Body of pancreas (tissue), 4 donors: ENCODE results near the gene TRAF1. TPM values are rescaled to one million over a fixed set of nuclear protein-coding genes. Genes with fewer than 3 reads are reported as not detected.

Source experiments
- ATAC-seq: fragments of 150-250 bp; one replicate; pipeline ENCODE4 v1.9.1; 2016
- DNase-seq, 4 donors: peaks; one replicate each; pipeline ENCODE4 v3.0.0-alpha.2; 2019
- H3K27ac ChIP-seq, 4 donors: fragments of 200-600 bp; sonication (generic); 1 replicate in 3 of 4; 2 replicates in 1 of 4; pipeline versions ENCODE4 v1.5.1 to v1.6.1; 2016 to 2019; ENCODE audit warnings: mild to moderate bottlenecking in 1 of 4, mixed read lengths in 1 of 4, moderate library complexity in 1 of 4
- H3K27me3 ChIP-seq, 2 donors: fragments of 200-600 bp; sonication (generic); one replicate each; pipeline ENCODE4 v1.6.0; 2016; ENCODE audit warnings: mild to moderate bottlenecking in 1 of 2
- H3K36me3 ChIP-seq, 2 donors: fragments of 200-600 bp; sonication (generic); replicated peaks in 1 of 2; 2 replicates each; pipeline ENCODE4 v1.5.1; 2016; ENCODE audit warnings: low read depth in 2 of 2; ENCODE audit not compliant: insufficient read depth in 1 of 2
- H3K4me1 ChIP-seq: fragments of 200-600 bp; sonication (generic); one replicate; pipeline ENCODE4 v1.6.0; 2016
- H3K4me3 ChIP-seq, 2 donors: fragments of 200-600 bp; sonication (generic); 1 replicate in 1 of 2; 2 replicates in 1 of 2; pipeline ENCODE4 v1.5.1; 2016 to 2019
- H3K9me3 ChIP-seq, 3 donors: fragments of 200-600 bp; sonication (generic); 1 replicate in 2 of 3; 2 replicates in 1 of 3; pipeline ENCODE4 v1.5.1; 2016
- POLR2A ChIP-seq, 3 donors: fragments of 450-650 bp; IDR thresholded peaks; one replicate each; pipeline ENCODE4 v1.6.1; 2016; ENCODE audit warnings: antibody characterized with exemption in 3 of 3, mild to moderate bottlenecking in 2 of 3
- WGBS, 2 donors: methylation state at CpG; one replicate each; pipeline ENCODE4 v1.1.5; 2017; 5-methylcytosine and 5-hydroxymethylcytosine counted together
- intact Hi-C: fragments of 100-400 bp; cut with DNase I; formaldehyde crosslinking; loops from one replicate; pipeline ENCODE4 v1.15.1; 2023
- total RNA-seq, 2 donors: library from RNA; depleted of rRNA; stranded (reverse); fragments of >200 nt; gene quantifications; one replicate each; pipeline ENCODE4 v1.1.0, GENCODE V29; 2016
- TF ChIP-seq, protein P1 (sequence below), 7 experiments: fragments of 450-650 bp in 4 of 7; fragments of 200-600 bp in 3 of 7; sonication (generic) in 3 of 7; IDR thresholded peaks; one replicate each; pipeline ENCODE4 v1.5.1; 2016 to 2019; ENCODE audit warnings: antibody characterized with exemption in 7 of 7

Gene TRAF1
- total RNA-seq, 2 donors from 2014 or later, result 4.4 to 8.2 TPM

DNA sequence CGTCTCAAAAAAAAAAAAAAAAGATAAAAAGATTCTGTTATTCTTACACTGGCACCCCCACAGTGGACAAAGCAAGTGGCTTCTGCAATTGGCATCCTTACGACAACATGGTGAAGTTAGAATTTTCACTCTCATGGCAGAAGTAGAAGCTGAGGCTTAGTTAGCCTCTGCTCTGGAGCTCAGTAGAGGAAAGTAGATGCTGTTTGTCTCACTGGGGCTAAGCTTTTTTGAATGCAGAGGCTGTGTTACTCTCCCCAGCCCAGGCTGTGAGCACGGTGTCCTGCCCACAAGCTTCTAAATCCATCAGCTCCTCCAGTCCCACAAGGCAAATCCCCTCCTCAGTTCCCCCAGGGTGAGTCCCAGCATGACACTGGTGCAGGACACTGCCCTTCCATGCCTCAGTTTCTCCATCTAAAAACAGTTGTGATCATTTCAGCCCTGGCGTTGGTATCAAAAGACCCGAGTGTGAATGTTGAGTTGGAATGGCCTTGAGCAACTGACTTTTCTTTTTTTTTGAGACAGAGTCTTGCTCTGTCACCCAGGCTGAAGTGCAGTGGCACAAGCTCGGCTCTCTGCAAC lies 27.0 kb downstream of the TRAF1 start:
- ATAC-seq (no peak), DNase-seq (no peak)
- Histone ChIP-seq H3K36me3 (no peaks in the 10 kb centered on the region), H3K4me1 (peaks cover 5% of the 10 kb centered on the region), H3K4me3 (no peak overlapping the region), H3K9me3 (no peaks in the 10 kb centered on the region), H3K27ac (no peak overlapping the region), H3K27me3 (no peaks in the 10 kb centered on the region)
- intact Hi-C loops, result no loop called here
- no peak for TF ChIP-seq POLR2A (IDR thresholded peaks at IDR 0.05)
- TF ChIP-seq, protein P1, sequence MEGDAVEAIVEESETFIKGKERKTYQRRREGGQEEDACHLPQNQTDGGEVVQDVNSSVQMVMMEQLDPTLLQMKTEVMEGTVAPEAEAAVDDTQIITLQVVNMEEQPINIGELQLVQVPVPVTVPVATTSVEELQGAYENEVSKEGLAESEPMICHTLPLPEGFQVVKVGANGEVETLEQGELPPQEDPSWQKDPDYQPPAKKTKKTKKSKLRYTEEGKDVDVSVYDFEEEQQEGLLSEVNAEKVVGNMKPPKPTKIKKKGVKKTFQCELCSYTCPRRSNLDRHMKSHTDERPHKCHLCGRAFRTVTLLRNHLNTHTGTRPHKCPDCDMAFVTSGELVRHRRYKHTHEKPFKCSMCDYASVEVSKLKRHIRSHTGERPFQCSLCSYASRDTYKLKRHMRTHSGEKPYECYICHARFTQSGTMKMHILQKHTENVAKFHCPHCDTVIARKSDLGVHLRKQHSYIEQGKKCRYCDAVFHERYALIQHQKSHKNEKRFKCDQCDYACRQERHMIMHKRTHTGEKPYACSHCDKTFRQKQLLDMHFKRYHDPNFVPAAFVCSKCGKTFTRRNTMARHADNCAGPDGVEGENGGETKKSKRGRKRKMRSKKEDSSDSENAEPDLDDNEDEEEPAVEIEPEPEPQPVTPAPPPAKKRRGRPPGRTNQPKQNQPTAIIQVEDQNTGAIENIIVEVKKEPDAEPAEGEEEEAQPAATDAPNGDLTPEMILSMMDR (IDR thresholded peaks at IDR 0.05), result no peak
- WGBS, 2 donors, result 69 to 84% methylated on average over 6 of the region's 6 CpGs

DNA sequence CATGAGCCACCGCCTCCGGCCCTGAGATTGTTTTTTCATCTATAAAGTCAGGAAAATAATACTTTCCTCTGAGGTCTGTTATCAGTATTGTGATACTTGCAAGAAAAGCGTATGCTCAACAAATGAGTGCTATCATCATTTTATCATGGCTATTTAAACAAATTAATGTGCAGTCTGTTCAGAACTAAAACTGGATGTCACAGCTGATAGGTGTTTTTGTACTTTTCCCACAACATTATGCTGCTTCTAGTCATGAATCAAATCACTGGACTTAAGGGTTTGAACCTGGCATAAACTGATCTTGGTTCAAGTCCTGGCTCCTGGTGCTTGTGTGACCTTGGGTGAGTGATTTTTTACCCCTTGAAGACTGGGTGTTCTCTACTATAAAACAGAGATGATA lies 28.2 kb downstream of the TRAF1 start:
- intact Hi-C loops, result no loop called here
- Histone ChIP-seq H3K9me3 (no peaks in the 10 kb centered on the region), H3K36me3 (no peaks in the 10 kb centered on the region), H3K4me3 (no peak overlapping the region), H3K27ac (no peak overlapping the region), H3K4me1 (peaks cover 9% of the 10 kb centered on the region), H3K27me3 (no peaks in the 10 kb centered on the region)
- ATAC-seq (no peak), DNase-seq (no peak)
- 75 to 77% methylated on average over 3 of the region's 3 CpGs for WGBS, 2 donors
- TF ChIP-seq, protein P1 (IDR thresholded peaks at IDR 0.05), result no peak
- no peak for TF ChIP-seq POLR2A (IDR thresholded peaks at IDR 0.05)

DNA sequence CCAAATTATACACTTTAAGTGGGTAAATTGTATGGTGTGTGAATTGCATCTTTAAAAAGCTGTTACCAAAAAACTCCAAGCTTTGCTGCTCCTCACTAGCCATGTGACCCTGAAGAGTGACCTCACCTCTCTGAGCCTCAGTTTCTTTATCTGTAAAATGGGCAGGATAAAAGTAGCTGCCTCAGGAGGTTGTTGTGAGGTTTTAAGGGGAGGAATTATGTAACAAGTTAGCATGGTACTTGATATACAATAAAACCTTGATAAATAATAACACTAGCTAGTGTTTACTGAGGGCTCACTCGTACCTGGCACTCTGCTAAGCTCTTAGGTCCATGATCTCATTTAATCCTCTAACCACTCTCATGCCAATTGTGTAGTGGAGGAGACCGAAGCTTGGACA lies 30.6 kb downstream of the TRAF1 start:
- Histone ChIP-seq H3K4me3 (no peak overlapping the region), H3K9me3 (no peaks in the 10 kb centered on the region), H3K27ac (no peak overlapping the region), H3K4me1 (peaks cover 9% of the 10 kb centered on the region), H3K36me3 (no peaks in the 10 kb centered on the region), H3K27me3 (no peaks in the 10 kb centered on the region)
- intact Hi-C loops, result no loop called here
- no peak for TF ChIP-seq POLR2A (IDR thresholded peaks at IDR 0.05)
- TF ChIP-seq, protein P1 (IDR thresholded peaks at IDR 0.05), result no peak
- no peak for ATAC-seq
- no peak for DNase-seq
- 89 to 94% methylated on average over 2 of the region's 2 CpGs for WGBS, 2 donors

DNA sequence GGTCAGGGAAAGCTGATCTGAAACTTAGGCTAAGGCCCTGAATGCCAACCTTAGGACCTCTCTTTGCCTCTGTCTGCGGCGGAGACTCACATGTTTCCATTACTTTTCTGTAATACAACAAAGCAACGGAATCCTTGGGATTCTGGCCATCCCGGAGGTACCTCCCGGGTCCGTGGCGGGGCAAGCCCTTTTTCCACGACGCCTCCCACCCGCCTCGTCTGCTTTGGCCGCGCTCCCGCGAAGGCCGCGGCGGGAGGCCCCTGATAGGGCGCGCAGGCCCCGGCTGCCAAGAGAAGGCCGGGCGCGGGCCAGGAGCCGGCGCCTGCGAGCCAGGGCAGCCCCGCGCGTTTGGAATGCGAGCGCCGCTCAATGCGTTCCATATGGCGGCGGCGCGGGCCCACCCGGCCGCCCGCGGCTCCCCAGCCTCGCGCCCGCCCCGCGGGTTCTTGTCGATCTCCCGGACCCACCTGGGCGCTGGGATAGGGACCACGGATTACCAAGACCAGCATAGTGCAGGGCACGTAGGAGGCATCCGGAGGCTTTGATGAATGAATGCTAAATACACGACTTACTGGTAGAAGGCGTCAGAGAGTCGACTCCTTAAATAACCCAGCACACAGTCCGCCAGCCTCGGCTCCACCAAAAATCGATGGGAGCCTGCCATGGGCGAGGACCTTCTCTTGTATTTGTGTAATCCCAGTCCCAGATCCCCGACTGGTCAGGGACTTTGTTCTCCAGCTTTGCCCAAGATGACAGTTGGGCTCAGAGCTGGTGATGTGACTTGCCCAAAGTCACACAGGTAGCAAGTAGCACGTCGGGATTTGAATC lies 32.1 kb downstream of the TRAF1 start:
- no peaks in the 10 kb centered on the region for H3K9me3 ChIP-seq
- H3K4me1 ChIP-seq, result peaks cover 9% of the 10 kb centered on the region
- H3K36me3 ChIP-seq, result no peaks in the 10 kb centered on the region
- TF ChIP-seq, protein P1 (IDR thresholded peaks at IDR 0.05), result no peak
- TF ChIP-seq POLR2A (IDR thresholded peaks at IDR 0.05), result peak in 1 of 3 donors; percentile 12
- H3K27ac ChIP-seq, result peak overlapping the region in 1 of 4 donors; percentile 9
- H3K4me3 ChIP-seq, result no peak overlapping the region
- no peaks in the 10 kb centered on the region for H3K27me3 ChIP-seq
- 21 to 32% methylated on average over 17 to 46 of the region's 63 CpGs for WGBS, 2 donors
- DNase-seq, result peak in 3 of 4 donors; percentile 32 to 67 (median 47)
- intact Hi-C loops, result no loop called here
- ATAC-seq, result peak; percentile 81
